Activated T-helper 1 cell treated with Interleukin-2 at 50 U/mL for 16 hours (primary cell): Measurements from ENCODE around the gene PMEPA1.

ENCODE experiments used
- DNase-seq: peaks from one replicate; pipeline ENCODE4 v3.0.0-alpha.2; 2020; ENCODE audit warnings: low read depth

Gene PMEPA1

DNA sequence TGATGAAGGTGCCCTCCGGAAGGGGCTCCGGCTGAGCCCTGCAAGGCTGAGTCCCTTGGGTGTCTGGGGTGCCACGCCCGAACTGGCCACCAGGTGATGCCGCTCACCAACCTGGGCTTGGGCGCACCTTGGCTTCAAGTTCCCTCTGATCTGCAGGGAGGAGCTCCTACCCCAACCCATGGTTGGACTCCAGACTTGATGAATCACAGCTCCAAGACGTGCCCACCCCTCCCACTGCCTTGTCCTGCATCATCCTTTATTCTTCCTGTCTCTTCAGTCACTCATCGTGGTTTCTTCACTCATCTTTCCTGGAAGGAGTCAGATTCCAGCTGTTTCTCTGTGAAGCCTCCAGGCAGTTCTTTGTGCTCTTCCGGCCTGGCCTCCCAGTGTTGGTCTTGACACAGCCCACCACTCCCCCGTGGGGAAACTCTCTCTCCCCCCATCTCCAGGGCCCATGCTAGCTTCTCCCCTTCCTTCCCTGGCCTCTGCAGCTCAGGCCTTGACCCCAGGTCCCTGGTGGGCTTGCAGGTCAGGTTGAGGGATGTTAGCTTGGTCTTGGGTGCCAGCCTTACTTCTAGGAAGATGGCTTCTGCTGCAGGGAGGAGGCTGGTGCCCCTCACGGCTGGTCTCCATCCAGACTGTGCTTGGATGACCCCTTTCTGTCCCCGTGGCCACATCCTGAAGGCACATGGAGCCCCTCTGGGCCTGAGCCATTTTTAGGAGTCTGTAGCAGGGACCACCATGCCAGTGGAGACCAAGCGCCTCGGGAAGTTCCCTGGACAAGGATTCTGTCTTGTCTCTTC is 87.0 kb downstream of the PMEPA1 start:
- peak; percentile 54 for DNase-seq

DNA sequence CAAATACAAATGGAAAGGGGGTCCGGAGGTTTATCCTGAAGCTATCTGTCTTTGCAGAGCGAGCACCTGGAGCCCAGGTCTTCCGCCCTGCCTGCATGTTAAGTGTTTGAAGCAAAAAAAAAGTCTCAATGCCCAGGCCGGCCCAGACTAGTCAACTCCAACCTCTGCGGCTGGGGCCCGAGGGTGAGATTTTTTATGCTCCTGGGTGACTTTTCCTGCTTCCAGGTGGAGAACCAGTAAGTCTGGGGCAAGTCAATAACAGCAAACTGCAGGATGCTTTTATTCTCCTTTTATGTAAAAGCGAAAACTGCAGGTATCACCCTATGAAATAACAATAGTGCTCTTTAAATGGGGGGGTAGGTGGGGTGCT is 87.6 kb downstream of the PMEPA1 start:
- DNase-seq, result no peak

DNA sequence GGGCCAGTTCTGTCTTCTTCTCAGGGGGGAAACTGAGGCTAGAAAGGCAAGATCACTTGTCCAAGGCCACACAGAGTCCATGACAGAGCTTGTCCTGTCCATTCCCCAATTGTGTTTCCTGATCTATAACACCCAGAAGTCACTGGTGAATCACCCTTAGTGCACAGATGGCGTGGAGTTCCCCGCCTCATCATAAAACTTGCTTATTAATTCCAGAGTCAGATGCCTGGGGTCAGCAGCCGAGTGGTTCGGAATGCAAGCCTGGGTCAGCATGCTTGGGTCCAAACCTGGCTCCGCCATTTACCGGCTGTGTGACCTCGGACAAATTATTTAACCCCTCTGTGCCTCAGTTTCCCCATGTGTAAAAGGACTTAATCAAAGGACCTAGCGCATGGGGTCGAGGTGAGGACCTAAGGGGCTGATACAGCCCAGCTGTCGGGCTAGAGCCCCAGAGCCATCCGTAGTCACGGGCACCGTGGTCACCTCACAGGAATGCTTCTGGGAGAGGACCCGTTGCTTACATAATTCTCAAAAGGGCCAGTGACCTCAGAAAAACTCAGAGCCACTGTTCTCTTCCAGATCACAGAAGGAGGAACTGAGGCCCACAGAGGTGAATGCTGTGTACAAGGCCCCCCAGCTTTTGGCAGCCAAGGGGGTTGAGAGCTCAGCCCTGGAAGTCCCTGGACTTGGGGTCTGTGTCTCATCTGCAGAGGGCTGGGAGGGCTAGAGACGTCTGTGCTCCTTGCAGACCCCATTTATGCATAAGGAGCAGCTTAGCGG is 88.2 kb downstream of the PMEPA1 start:
- no peak for DNase-seq

DNA sequence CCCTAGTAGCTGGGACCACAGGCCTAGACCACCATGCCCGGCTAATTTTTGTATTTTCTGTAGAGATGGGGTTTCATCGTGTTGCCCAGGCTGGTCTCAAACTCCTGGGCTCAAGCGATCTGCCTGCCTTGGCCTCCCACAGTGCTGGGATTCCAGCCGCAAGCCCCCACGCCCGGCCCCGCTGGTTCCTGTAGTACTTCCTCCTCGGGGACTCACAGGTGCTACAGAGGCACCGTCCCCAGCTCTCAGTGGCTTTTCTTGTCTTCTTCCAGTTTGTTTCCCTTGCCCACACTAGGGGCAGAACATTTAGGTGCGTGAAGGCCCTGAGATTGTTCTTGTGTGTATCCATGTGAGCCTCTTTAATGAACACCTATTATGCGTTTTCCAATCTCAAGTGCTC is 88.8 kb downstream of the PMEPA1 start:
- DNase-seq, result no peak

DNA sequence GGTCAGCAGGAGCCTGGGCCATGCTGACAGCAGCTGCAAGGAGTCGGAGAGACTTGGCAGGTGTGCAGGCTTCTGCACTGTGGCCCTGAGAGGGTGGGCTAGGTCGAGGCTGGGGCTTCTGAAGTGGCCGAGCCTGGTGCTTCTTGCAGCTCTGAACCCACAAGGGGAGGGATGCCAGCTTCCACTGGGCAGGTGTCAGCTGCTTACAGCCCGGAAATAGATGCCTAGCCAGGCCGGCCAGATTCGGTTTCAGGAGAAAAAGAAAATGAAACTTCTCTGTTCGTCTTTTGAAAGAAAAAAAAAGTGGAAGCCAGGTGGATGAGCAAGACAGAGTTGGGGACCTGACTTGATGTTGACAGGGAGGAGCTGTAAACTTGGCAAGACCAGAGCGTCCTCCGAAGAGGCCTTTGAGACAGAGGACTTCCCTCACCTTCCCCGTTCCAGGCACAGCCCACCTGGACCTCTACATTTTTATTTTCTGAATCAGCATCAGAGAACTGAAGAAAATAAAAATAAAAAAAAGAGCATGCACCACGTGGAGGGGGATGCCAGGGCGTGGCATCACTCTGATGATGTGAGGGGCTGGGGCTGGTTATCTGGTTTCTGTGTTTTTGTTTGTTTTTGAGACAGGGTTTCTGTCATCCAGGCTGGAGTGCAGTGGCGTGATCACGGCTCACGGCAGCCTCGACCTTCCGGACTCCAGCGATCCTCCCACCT is 89.4 kb downstream of the PMEPA1 start, which contains the start of gene ZBP1:
Gene ZBP1, minus strand, starts transcription at position 153 of the 717 bp plus-strand sequence. Its CDS starts 131 bp downstream, at position 22.
- no peak for DNase-seq

DNA sequence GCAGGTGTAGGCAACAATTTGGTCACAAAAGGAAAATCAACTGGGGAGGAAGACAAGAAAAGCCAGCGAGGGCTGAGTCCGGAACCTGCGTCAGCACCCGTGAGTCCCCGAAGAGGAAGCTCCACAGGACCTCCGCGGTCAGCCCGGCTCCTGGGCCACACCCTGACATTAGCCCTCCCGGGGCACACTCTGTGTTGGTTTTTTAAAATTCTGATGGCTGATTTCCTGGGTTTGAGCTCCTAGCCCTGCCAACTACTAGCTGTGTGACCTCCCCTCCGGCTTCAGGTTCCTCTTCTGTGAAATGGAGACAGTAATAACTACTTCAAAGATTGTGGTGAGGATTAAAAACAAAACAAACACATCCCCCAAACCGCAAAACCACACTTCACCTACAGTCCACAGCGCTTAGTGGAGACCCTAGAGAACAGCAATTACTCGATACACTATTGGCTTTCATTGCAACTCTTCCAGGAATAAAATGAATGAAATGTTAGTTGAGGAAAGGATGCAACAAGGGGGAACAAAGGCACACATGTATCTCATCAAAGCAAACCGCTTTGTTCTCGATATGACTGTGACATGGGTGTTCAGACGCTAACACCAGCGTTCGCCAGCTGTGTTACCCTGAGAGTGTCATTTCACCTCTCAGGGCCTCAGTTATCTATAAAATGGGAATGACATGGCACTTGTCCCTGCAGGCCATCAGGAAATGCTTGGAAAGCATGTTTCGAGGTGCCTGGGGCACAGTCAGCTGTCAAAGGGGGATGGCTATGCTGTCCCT is 90.6 kb downstream of the PMEPA1 start:
- peak; percentile 55 for DNase-seq

DNA sequence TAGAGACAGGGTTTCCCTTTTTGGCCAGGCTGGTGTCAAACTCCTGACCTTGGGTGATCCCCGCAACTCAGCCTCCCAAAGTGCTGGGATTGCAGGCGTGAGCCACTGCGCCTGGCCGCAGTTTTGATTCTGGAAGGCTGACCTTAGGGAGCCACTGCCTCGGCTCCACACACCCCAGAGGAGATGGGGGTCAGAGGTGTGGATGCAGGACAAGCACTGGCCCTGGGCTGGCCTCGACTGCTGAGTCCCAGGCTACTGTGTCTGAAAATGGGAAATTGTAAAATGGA is 91.1 kb downstream of the PMEPA1 start:
- DNase-seq, result no peak

DNA sequence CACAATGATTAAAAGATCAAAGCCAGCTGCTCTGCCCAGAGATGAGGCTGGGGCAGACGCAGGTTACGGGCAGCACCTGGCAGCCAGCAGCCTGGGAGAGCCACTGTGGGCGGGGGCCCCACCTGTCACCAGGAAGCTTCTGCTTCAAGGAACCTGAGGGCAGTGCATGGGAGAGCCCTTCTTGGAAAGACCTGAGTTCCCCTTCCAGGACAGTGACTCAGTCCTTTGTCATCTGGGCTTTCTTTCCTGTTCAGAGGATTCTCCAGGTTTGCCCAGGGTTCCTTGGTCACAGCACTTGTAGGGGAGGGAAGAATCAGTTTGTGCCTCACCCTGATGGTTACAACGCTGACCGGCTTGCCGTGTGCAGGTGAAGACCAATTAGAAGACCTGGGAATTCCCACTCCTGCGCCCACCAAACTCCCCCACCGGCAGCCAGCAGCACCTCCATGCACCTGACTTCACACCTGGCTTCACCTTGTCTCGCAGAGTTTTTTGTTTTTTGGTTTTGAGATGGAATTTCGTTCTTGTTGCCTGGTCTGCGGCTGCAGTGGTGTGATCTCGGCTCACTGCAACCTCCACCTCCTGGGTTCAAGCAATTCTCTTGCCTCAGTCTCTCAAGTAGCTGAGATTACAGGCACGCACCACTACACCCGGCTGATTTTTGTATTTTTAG is 91.6 kb downstream of the PMEPA1 start:
- peak; percentile 20 for DNase-seq

DNA sequence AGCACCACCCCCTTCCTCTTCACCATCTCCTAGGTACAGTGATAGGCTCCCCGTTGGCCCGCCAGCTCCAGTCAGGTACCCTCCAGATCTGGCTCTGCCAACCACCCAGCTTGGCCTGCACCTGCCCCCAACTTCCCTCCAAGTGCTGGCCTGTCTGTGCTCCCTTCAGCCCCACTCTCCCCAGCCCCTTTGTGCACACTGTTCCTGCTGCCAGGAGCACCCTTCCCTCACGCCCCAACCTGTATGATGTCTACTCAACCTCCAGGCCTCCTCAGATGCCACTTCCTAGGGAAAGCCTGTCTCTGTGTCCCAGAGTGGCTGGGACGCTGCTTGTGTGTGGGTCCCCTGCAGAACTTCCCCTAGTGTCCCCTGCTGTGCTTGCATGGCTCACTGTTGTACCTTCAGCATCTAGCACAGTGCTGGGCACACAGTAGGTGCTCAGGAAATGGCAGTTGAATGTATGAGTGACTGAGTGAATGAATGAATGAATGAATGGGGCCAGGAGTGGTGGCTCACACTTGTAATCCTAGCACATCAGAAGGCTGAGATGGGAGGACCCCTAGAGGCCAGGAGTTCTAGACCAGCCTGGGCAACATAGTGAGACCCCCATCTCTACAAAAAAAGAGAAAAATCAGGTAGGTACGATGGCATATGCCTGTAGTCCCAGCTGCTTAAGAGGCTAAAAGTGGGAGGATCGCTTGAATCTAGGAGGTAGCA is 92.6 kb downstream of the PMEPA1 start:
- DNase-seq, result no peak

DNA sequence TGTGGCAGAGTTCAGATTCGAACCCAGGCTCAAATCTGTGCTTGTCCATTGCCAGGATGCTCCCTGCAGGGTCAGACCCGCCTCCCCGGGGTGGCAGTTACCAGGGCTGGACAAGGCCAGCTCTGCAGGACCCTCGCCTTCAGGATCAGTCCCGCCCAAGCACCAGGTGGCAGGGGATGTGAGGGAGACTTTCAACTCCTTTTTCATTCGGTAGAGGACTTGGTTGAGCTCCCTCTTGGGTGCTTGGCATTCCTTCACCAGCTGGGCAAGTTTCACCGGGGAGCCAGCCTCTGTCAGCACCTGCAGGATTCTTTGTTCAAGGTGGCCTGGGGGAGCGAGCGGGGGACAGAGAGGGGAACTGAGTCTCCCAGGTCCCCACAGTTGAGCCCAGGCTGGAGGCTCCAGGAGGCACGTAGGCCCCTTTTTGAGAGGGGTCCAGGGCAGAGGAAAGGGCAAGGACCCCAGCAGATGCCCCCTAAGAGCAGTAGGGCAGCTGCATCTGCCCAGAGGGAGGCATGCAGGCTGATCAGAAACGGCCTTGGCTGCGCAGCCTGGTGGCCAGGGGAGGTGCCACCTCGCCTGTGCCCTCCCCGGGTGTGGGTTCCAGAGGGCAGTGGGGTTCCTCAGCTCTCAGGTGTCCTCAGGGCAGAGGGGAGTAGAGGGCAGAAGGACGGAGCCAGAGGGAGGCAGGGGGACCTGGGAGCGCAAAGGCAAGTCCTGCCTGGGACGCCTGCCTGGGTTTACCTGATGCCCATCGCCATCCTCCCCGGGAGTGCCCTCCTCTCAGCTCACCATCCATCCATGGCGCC is 93.5 kb downstream of the PMEPA1 start:
- no peak for DNase-seq

DNA sequence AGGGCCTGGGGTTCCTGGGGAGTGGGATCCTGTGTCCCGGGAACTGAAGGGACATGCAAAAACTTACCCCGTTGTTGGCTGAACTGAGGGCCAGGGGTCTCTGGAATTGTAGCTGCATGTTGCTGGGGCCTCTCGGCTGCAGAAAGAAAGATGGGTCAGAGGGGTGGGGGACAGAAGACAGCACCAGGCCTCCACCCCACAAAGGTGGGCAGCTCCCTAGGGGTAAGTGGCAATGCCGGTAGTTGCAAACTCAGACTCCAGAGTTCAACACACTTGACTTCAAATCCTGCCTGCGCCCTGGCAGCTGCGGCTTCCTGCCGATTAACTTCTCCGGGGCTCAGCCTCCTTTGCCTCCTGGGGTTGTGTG is 94.4 kb downstream of the PMEPA1 start:
- no peak for DNase-seq

DNA sequence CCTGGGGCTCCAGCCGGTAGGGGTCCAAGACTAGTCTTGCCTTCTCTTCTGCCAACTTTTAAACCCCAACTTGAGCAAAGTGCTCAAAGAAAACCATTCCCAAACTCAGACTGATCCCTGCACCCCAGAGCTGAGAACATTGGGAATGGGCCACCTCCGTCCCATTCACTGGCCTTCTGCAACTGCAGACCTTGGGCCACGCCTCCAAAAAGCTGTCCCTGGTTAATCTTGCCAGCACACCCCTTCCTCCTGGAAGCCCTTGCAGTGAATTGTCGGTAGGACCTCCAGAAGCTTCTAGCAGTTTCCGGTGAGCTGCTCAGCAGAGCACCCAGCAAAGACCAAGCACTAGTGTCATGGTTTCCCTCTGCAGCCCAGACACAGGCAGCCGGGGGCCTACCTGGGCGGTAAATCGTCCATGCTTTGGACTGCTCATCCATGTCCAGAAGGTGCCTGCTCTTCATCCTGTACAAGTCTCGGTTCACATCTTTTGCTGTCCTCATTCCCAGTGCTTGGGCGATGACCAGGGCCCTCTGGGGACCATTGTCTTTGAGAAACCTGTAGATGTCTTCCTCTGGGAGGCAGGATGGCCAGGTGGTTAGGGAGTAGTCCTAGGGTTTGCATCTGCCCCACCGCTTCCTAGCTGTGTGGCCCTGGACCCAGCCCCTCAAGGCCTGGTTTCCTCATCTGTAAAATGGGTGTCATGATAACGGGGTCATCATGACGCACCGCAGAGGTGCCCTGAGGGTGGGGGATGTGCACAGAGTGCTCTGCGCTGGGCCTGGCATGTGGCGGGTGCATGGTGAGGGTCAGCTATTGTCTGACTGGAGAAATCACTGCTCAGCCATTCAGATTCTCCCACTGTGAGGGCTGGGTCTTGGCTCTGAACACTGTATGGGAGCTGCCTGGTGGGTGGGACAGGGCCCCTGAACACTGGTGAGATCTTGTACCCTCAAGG is 95.0 kb downstream of the PMEPA1 start:
- DNase-seq, result no peak

DNA sequence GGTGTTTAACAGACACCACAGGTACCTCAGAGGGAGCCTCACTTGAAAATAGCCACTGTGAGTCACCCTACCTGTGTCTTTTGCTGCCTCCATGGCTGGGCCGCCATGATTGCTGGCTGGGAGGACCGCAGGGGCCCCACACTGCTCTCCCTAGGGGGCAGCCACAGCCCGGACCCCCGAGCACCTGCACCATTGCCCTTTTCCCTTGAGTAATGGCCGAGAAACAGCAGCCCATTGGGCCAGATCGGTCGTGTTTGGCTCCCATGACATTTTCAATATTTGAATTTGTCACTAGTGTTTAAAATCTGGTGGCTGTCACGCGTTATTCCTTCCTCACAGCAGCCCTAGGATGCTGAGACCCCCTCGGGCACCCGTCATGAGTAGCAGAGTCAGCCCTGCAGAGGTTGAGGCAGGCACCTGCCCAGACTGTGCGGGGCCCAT is 96.3 kb downstream of the PMEPA1 start:
- DNase-seq, result no peak

DNA sequence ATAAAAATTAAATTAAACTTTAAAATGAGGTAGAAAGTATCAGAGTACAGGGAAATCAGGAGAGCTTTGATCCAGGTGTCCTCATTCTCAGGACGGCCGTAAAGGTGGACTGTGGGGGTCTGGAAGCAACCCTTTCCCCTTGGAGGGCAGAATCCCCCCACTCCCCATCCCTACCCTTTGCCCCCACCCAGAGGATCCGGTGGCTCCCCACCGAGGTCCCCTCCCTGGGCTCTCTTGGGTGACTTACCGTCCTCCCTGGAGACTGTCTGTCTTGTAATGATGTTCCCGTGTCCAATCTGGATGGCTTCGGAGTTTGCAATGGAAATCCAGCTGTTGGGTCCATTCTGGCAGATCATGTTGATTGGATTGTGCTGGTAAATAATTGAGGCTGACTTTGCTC is 96.9 kb downstream of the PMEPA1 start:
- no peak for DNase-seq

DNA sequence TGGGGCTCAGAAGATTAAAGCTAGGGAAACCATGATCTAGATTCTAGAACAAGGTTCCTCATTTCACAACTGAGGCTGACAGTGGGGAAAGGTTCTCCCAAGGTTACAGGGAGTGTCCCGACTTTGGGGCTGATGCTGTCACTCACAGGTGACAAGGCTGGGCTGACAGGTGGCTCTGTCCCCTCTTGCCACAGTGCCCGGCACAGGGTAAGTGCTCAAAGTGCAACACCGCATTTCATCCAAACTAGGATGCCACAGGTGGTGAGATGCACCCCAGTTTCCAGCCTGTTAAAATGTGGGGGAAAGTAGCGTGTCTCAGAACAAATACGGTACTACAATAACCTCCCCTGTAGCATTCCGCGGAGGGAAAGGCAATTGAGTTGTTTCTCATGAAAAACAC is 97.4 kb downstream of the PMEPA1 start:
- no peak for DNase-seq

DNA sequence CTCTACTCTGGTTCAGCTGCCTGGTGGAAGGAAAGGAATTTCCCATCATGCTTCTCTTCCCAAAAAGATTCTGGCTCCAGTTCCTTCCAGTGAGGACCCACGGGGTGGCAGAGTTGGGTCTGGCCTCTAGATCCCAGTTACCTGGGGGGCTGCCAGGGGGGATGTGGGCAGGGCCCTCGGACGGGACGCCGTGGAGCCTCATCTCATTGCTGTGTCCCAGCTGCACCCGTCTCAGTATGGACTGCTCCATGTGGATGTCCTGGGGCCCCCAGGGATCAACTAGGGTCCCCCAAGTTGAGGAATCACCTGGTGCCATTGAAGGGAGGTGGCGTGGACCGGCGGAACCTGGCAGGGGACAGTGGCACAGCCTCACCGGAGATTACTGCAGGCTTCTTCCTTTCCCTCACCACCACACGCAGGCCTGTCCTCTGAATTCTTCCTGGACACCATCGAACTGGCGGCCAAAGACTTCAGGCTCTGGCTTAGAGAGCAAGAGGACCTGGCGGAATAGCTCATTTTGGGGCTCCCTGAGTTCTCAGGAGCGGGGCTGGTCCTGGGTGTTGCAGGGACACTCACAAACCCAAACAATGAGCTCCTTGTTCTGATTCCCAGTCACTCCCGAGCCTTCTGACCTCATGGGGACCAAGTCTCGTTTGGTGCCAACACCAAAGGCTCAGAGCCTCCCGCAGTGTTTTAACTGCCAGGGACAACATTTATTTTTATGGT is 98.1 kb downstream of the PMEPA1 start:
- no peak for DNase-seq

DNA sequence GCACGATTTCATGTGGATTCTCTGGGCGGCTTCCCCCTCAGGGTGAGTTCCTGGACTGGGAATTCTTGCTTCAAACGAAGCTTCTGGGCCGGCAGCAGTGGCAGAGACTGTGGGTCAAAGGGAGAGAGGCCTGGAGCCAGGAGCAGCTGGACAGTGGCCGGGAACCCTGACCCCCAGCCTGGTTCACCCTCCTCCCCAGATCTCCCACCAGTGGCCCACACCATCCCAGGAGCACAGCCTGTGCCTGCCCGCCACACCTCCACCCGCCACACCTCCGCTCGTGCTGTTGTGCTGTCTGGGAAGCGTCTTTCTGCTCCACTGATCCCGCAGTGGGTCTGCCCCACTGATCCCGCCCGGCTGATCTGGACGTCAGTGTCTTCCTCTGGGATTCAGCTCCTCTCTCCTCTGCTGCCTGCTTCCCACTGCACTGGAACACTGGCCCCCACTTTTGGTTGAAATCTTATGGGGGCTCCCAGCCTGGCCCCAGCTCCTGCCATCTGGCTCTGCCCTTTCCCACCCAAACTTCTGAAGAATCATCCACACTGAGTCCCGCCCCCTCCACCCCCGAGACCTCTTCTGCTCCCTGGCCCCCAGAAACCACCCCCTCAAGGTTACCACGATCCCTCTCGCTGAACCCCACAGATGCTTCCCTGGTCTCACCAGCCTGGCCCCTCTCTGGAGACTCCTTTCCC is 99.4 kb downstream of the PMEPA1 start:
- DNase-seq, result no peak

DNA sequence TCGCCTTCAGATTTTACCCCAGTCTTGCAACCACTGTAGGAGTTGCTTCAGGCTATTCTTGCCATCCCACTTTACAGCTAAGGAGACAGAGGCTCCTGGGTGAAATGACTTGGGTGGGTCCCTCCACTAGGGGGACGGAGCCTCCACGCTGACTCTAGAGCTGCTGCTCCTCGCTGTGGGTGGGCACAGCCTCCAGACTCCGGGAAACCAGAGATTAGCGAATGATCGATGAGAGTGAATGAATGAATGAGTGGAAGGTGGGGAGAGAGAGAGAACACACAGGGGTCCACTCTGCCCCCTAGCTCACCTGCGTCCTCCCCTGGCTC is 100.0 kb downstream of the PMEPA1 start:
- DNase-seq, result no peak
